Fibroblast of the aortic adventitia (primary cell): ENCODE results near the gene AIG1. TPM values are rescaled to one million over a fixed set of nuclear protein-coding genes. Genes with fewer than 3 reads are reported as not detected.

ENCODE experiments used
- DNase-seq: peaks from one replicate; pipeline ENCODE4 v3.0.0-alpha.2; 2010; ENCODE audit warnings: low read depth
- H3K4me3 ChIP-seq: 2 replicates; pipeline ENCODE4 v1.5.1; 2011; ENCODE audit warnings: low read depth, mild to moderate bottlenecking, control low read depth, low read length, moderate library complexity
- total RNA-seq: library from RNA; depleted of rRNA; stranded (reverse); fragments of >200 nt; gene quantifications from 2 replicates; pipeline ENCODE4 v1.2.3, GENCODE V29; 2012; ENCODE audit warnings: low replicate concordance
- TF ChIP-seq, protein P1 (sequence below): IDR thresholded peaks from 2 replicates; pipeline ENCODE4 v1.5.1; 2011; ENCODE audit warnings: mild to moderate bottlenecking, low read length, control low read depth, inconsistent platforms; ENCODE audit not compliant: insufficient read depth

Gene AIG1
- total RNA-seq, 1 donor = 28.0 TPM

DNA sequence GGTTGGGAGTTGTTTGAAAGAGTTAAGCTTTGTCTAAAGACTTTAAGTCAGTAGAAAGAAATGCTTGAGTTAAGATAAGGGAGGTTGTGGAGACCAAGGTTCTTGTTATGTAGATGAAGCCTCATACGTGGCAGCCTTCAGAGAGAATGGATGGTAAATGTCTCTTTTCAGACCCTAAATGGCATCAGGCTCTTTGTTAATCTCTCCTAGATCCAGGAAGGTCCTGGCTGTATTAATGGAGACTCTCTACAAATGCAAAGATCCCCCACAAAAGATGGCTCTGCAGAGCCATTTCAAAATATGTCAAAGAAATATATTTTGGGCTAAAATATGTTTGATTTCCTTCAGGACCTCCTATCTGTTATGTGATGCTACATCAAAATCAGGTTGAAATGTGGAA, 228.2 kb downstream of the AIG1 start:
- TF ChIP-seq, protein P1, sequence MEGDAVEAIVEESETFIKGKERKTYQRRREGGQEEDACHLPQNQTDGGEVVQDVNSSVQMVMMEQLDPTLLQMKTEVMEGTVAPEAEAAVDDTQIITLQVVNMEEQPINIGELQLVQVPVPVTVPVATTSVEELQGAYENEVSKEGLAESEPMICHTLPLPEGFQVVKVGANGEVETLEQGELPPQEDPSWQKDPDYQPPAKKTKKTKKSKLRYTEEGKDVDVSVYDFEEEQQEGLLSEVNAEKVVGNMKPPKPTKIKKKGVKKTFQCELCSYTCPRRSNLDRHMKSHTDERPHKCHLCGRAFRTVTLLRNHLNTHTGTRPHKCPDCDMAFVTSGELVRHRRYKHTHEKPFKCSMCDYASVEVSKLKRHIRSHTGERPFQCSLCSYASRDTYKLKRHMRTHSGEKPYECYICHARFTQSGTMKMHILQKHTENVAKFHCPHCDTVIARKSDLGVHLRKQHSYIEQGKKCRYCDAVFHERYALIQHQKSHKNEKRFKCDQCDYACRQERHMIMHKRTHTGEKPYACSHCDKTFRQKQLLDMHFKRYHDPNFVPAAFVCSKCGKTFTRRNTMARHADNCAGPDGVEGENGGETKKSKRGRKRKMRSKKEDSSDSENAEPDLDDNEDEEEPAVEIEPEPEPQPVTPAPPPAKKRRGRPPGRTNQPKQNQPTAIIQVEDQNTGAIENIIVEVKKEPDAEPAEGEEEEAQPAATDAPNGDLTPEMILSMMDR = no peak
- DNase-seq = no peak
- H3K4me3 ChIP-seq = no peak overlapping the region

- DNase-seq = no peak
- TF ChIP-seq, protein P1 = no peak
- H3K4me3 ChIP-seq = no peak overlapping the region
Observed at GRCh38 chr6:143290206-143290605, 229.5 kb downstream of the AIG1 start.

- DNase-seq = no peak
- TF ChIP-seq, protein P1 = no peak
- H3K4me3 ChIP-seq = no peak overlapping the region
Observed at GRCh38 chr6:143293523-143293922, 232.8 kb downstream of the AIG1 start.

DNA sequence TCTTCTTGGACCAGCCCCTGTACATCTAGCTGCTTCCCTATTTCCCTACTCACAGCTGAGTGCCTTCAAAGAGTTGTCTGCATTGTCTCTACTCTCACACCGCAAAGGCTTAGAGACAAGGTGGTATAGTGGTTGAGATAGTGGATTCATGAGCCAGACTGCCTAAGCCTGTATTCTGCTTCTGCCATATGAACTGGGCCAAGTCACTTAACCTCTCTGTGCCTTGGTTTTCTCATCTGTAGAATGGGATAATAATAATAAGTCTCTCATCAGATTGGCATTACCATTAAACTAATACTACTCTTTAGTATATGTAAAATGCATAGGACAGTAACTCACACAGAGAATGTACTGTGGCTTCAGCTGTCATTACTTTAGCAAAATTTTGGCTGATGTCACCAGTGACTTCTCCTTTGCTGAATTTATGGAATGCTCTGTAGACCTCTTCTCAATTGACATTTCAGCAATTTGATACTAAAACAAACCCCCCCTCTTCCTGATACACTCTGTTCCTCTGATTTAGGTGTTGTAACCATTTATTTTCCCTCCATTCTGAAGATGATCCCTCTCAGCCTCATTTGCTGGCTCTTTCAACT, 233.7 kb downstream of the AIG1 start:
- TF ChIP-seq, protein P1 = no peak
- DNase-seq = no peak
- no peak overlapping the region for H3K4me3 ChIP-seq

DNA sequence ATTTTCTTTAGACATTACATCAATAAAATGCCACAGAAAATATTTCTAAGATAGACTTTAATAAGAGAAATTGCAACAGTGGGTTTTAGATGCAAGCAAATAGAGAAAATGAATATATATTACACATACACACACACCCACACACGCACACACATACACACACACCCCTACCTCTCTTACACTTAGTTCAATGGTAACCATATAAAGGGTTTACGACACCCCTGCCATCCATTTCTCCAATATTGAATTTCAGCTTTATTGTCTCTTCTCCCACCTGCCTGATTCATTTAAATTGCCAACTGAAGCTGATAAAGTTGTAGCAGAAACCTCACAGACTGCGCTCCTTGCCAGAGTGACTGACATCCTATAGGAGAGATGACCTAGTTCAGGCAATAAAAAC, 235.2 kb downstream of the AIG1 start:
- TF ChIP-seq, protein P1 = no peak
- no peak overlapping the region for H3K4me3 ChIP-seq
- no peak for DNase-seq

- TF ChIP-seq, protein P1 = no peak
- DNase-seq = no peak
- no peak overlapping the region for H3K4me3 ChIP-seq
Observed at GRCh38 chr6:143298071-143298470, 237.4 kb downstream of the AIG1 start.
